Measurements from ENCODE around the gene LAMA2. TPM values are rescaled to one million over a fixed set of nuclear protein-coding genes. Genes with fewer than 3 reads are reported as not detected.

The LAMA2 gene
- total and polyA plus RNA-seq, 2 of the 8 experiments (the other 6 are each of a cell fraction or from before 2014, with no cell fraction given): 1.3 to 3.8 TPM

DNA sequence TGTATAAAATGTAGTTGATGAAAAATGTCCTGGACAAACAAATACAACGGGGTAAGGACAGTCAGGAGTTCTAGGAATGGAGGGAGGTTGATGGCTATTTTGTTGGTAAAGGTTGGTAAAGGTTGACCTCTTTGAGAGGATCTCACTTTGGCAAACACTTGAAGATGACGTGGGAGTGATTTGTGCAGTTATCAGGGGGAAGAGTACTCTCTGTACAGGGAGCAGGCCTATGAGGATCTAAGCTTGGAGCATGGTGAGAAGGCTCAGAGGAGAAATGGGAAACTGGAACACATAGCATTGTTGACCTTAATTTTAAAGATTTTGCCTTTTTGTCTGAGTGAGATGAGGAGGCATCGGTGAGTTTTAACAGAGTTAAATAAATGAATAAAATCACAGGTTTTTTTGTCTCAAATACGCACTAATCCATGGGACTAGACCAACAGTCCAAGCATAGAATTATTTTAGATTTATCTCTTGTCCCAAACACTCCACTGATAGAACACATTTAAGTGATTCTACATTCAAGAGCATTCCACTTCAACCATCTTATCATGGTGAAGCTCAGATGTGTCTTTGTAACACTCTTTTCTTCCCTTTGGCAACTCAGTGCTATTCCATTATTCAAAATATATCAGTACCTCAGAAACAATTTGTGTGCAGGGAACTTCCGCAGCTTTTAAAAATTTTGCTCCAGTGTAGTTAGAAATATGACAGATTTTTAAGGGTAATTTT is 5.7 kb downstream of the LAMA2 start (continued):
- TF ChIP-seq YY1 (IDR thresholded peaks at IDR 0.05; ENCODE audit: low read depth, low read length) (no peak), SIX5 (IDR thresholded peaks at IDR 0.05; ENCODE audit: low read depth, low read length) (no peak), TBP (IDR thresholded peaks at IDR 0.05; ENCODE audit: low read depth, low read length) (no peak), JUN (IDR thresholded peaks at IDR 0.05; ENCODE audit: low read depth, low read length) (no peak), CTCF (IDR thresholded peaks at IDR 0.05; ENCODE audit: control extremely low read depth in 1 of 3, insufficient read depth in 1 of 3, low read depth in 1 of 3, low read length in 3 of 3) (no peak)
